ENCODE data around the gene EXOC6B.

GRCh38 chr2:72236445-72237067, 589.3 kb downstream of the EXOC6B start:
- TF ChIP-seq POLR2A (IDR thresholded peaks at IDR 0.05): no peak
- no peak for TF ChIP-seq CTCF (IDR thresholded peaks at IDR 0.05 in 4 of 5, conservative IDR thresholded peaks at IDR 0.05 in 1 of 5)

Data from gastrocnemius medialis (tissue), 4 donors.